Esophagus muscularis mucosa (tissue), 4 donors: ENCODE results near the gene CTAG1B. TPM values are rescaled to one million over a fixed set of nuclear protein-coding genes. Genes with fewer than 3 reads are reported as not detected.

Experiments
- DNase-seq: peaks from one replicate; pipeline ENCODE4 v3.0.0-alpha.2; 2017; ENCODE audit errors: extremely low spot score
- H3K27ac ChIP-seq, 4 donors: fragments of 200-600 bp; sonication (generic); replicated peaks in 1 of 4; 1 replicate in 3 of 4; 2 replicates in 1 of 4; pipeline ENCODE4 v1.5.1; 2016 to 2019; ENCODE audit warnings: mild to moderate bottlenecking in 1 of 4
- H3K27me3 ChIP-seq, 4 donors: fragments of 200-600 bp; sonication (generic); one replicate each; pipeline versions ENCODE4 v1.5.1 to v1.6.0; 2016 to 2019
- H3K36me3 ChIP-seq, 4 donors: fragments of 200-600 bp; sonication (generic); one replicate each; pipeline ENCODE4 v1.5.1; 2016 to 2019
- H3K4me1 ChIP-seq, 4 donors: fragments of 200-600 bp; sonication (generic); one replicate each; pipeline ENCODE4 v1.5.1; 2016 to 2019
- H3K4me3 ChIP-seq, 4 donors: fragments of 200-600 bp; sonication (generic); 1 replicate in 2 of 4; 2 replicates in 2 of 4; pipeline ENCODE4 v1.5.1; 2016 to 2019; ENCODE audit warnings: mild to moderate bottlenecking in 4 of 4, moderate library complexity in 1 of 4
- H3K9me3 ChIP-seq, 4 donors: fragments of 200-600 bp; sonication (generic); 1 replicate in 3 of 4; 2 replicates in 1 of 4; pipeline ENCODE4 v1.5.1; 2016 to 2019
- EP300 ChIP-seq: sonication (generic); formaldehyde crosslinking; IDR thresholded peaks from one replicate; pipeline ENCODE4 v1.6.1; 2017; ENCODE audit warnings: antibody characterized with exemption
- POLR2A ChIP-seq: fragments of 450-650 bp; IDR thresholded peaks from one replicate; pipeline ENCODE4 v1.6.1; 2017; ENCODE audit warnings: antibody characterized with exemption, moderate library complexity, mild to moderate bottlenecking, low read depth
- POLR2AphosphoS5 ChIP-seq, 2 donors: sonication (generic); formaldehyde crosslinking; IDR thresholded peaks; one replicate each; pipeline ENCODE4 v1.6.1; 2017; ENCODE audit warnings: antibody characterized with exemption in 2 of 2
- WGBS: methylation state at CpG from one replicate; pipeline ENCODE4 v1.1.5; 2018; 5-methylcytosine and 5-hydroxymethylcytosine counted together
- intact Hi-C: fragments of 100-400 bp; cut with DNase I; formaldehyde crosslinking; loops from one replicate; pipeline ENCODE4 v1.15.1; 2023
- total RNA-seq, 4 donors: library from RNA; depleted of rRNA; stranded (reverse); fragments of >200 nt; gene quantifications; one replicate each; pipeline versions ENCODE4 v1.1.0 to v1.2.1, GENCODE V29; 2016
- TF ChIP-seq, protein P1 (sequence below), 3 experiments: fragments of 200-600 bp in 2 of 3; fragments of 450-650 bp in 1 of 3; sonication (generic) in 2 of 3; IDR thresholded peaks; one replicate each; pipeline ENCODE4 v1.5.1; 2017 to 2019; ENCODE audit warnings: antibody characterized with exemption in 3 of 3, mild to moderate bottlenecking in 2 of 3, moderate library complexity in 1 of 3

Gene CTAG1B
- total RNA-seq, 4 donors from 2014 or later, result not detected

DNA sequence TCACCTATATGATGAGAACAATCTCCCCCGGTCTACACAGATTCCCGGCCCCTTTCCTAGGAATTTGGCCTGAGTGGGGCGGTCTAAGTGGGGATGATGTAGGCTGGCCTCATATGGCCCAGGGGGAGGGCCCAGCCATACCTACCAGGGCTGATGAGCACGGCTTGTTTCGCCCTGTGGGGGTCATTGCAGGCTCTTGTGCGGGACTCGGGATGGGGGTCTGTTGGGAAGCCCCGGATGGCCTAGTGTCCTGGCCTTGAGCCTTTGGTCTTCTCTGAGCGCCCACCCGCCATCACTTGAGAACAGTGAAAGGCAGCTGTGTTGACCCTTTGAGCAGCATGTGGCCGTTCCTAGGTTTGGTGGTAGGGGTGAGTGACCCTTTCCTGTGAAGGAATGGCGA lies 39.1 kb upstream of the CTAG1B start:
- intact Hi-C loops, result no loop called here
- DNase-seq, result no peak
- Histone ChIP-seq H3K4me3 (no peak overlapping the region), H3K27me3 (no peaks in the 10 kb centered on the region), H3K36me3 (no peaks in the 10 kb centered on the region), H3K27ac (no peak overlapping the region), H3K4me1 (no peaks in the 10 kb centered on the region), H3K9me3 (no peaks in the 10 kb centered on the region)
- 92% methylated on average over 12 of the region's 12 CpGs for WGBS
- TF ChIP-seq POLR2A, result no peak
- no peak for TF ChIP-seq POLR2AphosphoS5 (IDR thresholded peaks at IDR 0.05)
- TF ChIP-seq, protein P1, sequence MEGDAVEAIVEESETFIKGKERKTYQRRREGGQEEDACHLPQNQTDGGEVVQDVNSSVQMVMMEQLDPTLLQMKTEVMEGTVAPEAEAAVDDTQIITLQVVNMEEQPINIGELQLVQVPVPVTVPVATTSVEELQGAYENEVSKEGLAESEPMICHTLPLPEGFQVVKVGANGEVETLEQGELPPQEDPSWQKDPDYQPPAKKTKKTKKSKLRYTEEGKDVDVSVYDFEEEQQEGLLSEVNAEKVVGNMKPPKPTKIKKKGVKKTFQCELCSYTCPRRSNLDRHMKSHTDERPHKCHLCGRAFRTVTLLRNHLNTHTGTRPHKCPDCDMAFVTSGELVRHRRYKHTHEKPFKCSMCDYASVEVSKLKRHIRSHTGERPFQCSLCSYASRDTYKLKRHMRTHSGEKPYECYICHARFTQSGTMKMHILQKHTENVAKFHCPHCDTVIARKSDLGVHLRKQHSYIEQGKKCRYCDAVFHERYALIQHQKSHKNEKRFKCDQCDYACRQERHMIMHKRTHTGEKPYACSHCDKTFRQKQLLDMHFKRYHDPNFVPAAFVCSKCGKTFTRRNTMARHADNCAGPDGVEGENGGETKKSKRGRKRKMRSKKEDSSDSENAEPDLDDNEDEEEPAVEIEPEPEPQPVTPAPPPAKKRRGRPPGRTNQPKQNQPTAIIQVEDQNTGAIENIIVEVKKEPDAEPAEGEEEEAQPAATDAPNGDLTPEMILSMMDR (IDR thresholded peaks at IDR 0.05), result no peak
- TF ChIP-seq EP300, result no peak

- H3K4me1 ChIP-seq, result no peaks in the 10 kb centered on the region
- intact Hi-C loops, result no loop called here
- 91% methylated on average over 15 of the region's 15 CpGs for WGBS
- H3K27ac ChIP-seq, result no peak overlapping the region
- H3K9me3 ChIP-seq, result no peaks in the 10 kb centered on the region
- DNase-seq, result no peak
- no peak overlapping the region for H3K4me3 ChIP-seq
- H3K27me3 ChIP-seq, result no peaks in the 10 kb centered on the region
- TF ChIP-seq, protein P1 (IDR thresholded peaks at IDR 0.05), result no peak
- TF ChIP-seq POLR2A (no peak), EP300 (no peak), POLR2AphosphoS5 (IDR thresholded peaks at IDR 0.05) (no peak)
- no peaks in the 10 kb centered on the region for H3K36me3 ChIP-seq
Measured at GRCh38 chrX:154657226-154657805, 38.2 kb upstream of the CTAG1B start.

GRCh38 chrX:154655786-154656185 lies 36.7 kb upstream of the CTAG1B start:
- Histone ChIP-seq H3K4me1 (no peaks in the 10 kb centered on the region), H3K36me3 (no peaks in the 10 kb centered on the region), H3K9me3 (no peaks in the 10 kb centered on the region), H3K27ac (no peak overlapping the region), H3K4me3 (no peak overlapping the region), H3K27me3 (no peaks in the 10 kb centered on the region)
- WGBS, result 77% methylated on average over 11 of the region's 11 CpGs
- no peak for DNase-seq
- intact Hi-C loops, result no loop called here
- no peak for TF ChIP-seq EP300
- TF ChIP-seq, protein P1 (IDR thresholded peaks at IDR 0.05), result no peak
- TF ChIP-seq POLR2A, result no peak
- TF ChIP-seq POLR2AphosphoS5 (IDR thresholded peaks at IDR 0.05), result no peak

GRCh38 chrX:154655346-154655745 lies 36.3 kb upstream of the CTAG1B start:
- TF ChIP-seq POLR2A (no peak), POLR2AphosphoS5 (IDR thresholded peaks at IDR 0.05) (no peak), EP300 (no peak)
- TF ChIP-seq, protein P1 (IDR thresholded peaks at IDR 0.05), result no peak
- no peaks in the 10 kb centered on the region for H3K36me3 ChIP-seq
- H3K27ac ChIP-seq, result no peak overlapping the region
- no peak overlapping the region for H3K4me3 ChIP-seq
- intact Hi-C loops, result no loop called here
- no peaks in the 10 kb centered on the region for H3K27me3 ChIP-seq
- 87% methylated on average over 6 of the region's 6 CpGs for WGBS
- DNase-seq, result no peak
- H3K9me3 ChIP-seq, result no peaks in the 10 kb centered on the region
- no peaks in the 10 kb centered on the region for H3K4me1 ChIP-seq

DNA sequence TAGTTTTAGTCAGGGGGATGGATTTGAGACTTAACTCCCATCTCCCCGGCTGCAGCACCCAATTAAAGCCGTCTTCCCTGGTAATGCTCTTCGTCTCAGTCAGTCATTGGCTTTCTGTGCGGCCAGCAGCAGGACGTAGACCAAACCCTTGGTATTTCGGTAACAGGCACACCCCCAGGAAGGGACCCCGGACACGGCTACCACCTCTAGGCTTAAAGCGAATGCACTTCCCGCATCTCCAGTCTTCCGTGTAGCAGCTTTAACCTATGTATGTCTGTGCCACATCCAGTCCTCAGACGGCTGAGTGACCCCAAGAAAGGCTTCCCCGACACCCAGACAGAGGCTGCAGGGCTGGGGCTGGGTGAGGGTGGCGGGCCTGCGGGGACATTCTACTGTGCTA lies 35.8 kb upstream of the CTAG1B start:
- H3K9me3 ChIP-seq, result no peaks in the 10 kb centered on the region
- no peak for DNase-seq
- no peaks in the 10 kb centered on the region for H3K36me3 ChIP-seq
- intact Hi-C loops, result no loop called here
- H3K4me3 ChIP-seq, result no peak overlapping the region
- WGBS, result 89% methylated on average over 15 of the region's 15 CpGs
- no peaks in the 10 kb centered on the region for H3K27me3 ChIP-seq
- TF ChIP-seq POLR2A (no peak), POLR2AphosphoS5 (IDR thresholded peaks at IDR 0.05) (no peak), EP300 (no peak)
- TF ChIP-seq, protein P1 (IDR thresholded peaks at IDR 0.05), result no peak
- H3K4me1 ChIP-seq, result no peaks in the 10 kb centered on the region
- H3K27ac ChIP-seq, result no peak overlapping the region
